OCI-LY3 (cell line): ENCODE data around the gene NHEJ1.

Experiments used
- CTCF ChIP-seq: fragments of 200-600, 300-600 bp; sonication (generic); IDR thresholded peaks from 2 replicates; pipeline ENCODE4 v1.5.1; 2014; ENCODE audit warnings: antibody characterized with exemption, low read length, low read depth
- EZH2phosphoT487 ChIP-seq: fragments of 200-600 bp; shearing (Covaris generic); IDR thresholded peaks from 2 replicates; pipeline ENCODE4 v1.6.1; 2018; ENCODE audit warnings: antibody characterized with exemption, mixed run types, low read depth

GRCh38 chr2:219131744-219132143 lies 28.9 kb downstream of the NHEJ1 start:
- TF ChIP-seq CTCF (no peak), EZH2phosphoT487 (no peak)
